ENCODE data around the gene MSX1.
"Not testable (repeated sequence)": the region's sequence is repeated elsewhere in the genome, so short reads cannot be mapped to it uniquely, and the experiment has no call there.

MSX1 gene

GRCh38 chr4:4859325-4859798 lies at the start of gene MSX1:
Gene MSX1 (plus strand): TSS chr4:4859665. CDS start chr4:4859900, 235 bp downstream.
- DNase-seq: peak; percentile 71

- no peak for DNase-seq
These were observed 49.2 kb upstream of the MSX1 start for GRCh38 chr4:4810092-4810774.

GRCh38 chr4:4810778-4811177 lies 48.7 kb upstream of the MSX1 start:
- DNase-seq: no peak

- DNase-seq: no peak
These were observed 47.2 kb upstream of the MSX1 start for GRCh38 chr4:4812145-4812794.

- no peak for DNase-seq
These were observed 40.9 kb upstream of the MSX1 start for GRCh38 chr4:4818415-4819212.

GRCh38 chr4:4819213-4819606 lies 40.3 kb upstream of the MSX1 start:
- DNase-seq: no peak

- no peak for DNase-seq
These were observed 39.2 kb upstream of the MSX1 start for GRCh38 chr4:4820261-4820660.

- DNase-seq: no peak
These were observed 38.7 kb upstream of the MSX1 start for GRCh38 chr4:4820739-4821138.

GRCh38 chr4:4821577-4821976 lies 37.9 kb upstream of the MSX1 start:
- DNase-seq: no peak

GRCh38 chr4:4822286-4822685 lies 37.2 kb upstream of the MSX1 start:
- DNase-seq: not testable (repeated sequence)

GRCh38 chr4:4823621-4824162 lies 35.8 kb upstream of the MSX1 start:
- DNase-seq: no peak

- DNase-seq: no peak
These were observed 35.2 kb upstream of the MSX1 start for GRCh38 chr4:4824232-4824631.

- DNase-seq: no peak
These were observed 34.0 kb upstream of the MSX1 start for GRCh38 chr4:4825431-4825830.

- no peak for DNase-seq
These were observed 29.6 kb upstream of the MSX1 start for GRCh38 chr4:4829837-4830236.

GRCh38 chr4:4831266-4831665 lies 28.2 kb upstream of the MSX1 start:
- no peak for DNase-seq

GRCh38 chr4:4831825-4832224 lies 27.6 kb upstream of the MSX1 start:
- DNase-seq: no peak

- DNase-seq: no peak
These were observed 23.4 kb upstream of the MSX1 start for GRCh38 chr4:4836044-4836443.

- no peak for DNase-seq
These were observed 22.1 kb upstream of the MSX1 start for GRCh38 chr4:4837316-4837715.

- DNase-seq: no peak
These were observed 21.2 kb upstream of the MSX1 start for GRCh38 chr4:4838051-4838935.

GRCh38 chr4:4838936-4839810 lies 20.3 kb upstream of the MSX1 start:
- DNase-seq: no peak

- no peak for DNase-seq
These were observed 19.1 kb upstream of the MSX1 start for GRCh38 chr4:4840351-4840750.

All from NCI-H1105 treated with DMSO at 0.1 percent for 48 hours (cell line).